Gastrocnemius medialis (tissue), 4 donors: ENCODE measurements around the gene MKNK2.

Experiments
- POLR2A ChIP-seq, 2 donors: fragments of 450-650 bp; IDR thresholded peaks; one replicate each; pipeline ENCODE4 v1.6.1; 2017; ENCODE audit warnings: antibody characterized with exemption in 2 of 2, mild to moderate bottlenecking in 2 of 2, moderate library complexity in 2 of 2
- TF ChIP-seq, protein P1 (sequence below), 5 experiments: fragments of 450-650 bp in 3 of 5; fragments of 200-600 bp in 2 of 5; sonication (generic) in 2 of 5; IDR thresholded peaks in 4 of 5; conservative IDR thresholded peaks in 1 of 5; 1 replicate in 4 of 5; 2 replicates in 1 of 5; pipeline ENCODE4 v1.5.1; 2016 to 2019; ENCODE audit warnings: antibody characterized with exemption in 5 of 5, mild to moderate bottlenecking in 3 of 5, moderate library complexity in 3 of 5

DNA sequence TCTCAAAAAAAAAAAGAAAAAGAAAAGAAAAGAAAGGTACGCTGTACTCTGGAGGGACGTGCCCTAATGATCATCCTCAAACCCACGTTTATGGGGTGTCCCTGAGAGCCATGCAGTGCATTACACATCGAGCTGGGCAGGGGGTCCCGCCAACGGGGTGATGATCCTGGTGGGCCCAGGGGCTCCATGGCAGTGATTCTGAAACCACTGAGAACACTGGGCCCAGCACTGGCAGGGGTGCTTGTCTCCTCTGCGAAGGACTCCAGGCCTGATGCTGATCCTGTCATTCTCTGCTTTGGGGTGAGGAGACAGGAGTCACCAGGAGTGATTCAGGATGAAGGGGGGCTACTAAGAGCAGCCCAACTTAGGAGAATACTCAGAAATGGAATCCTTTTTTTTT, 26.4 kb upstream of the MKNK2 start:
- TF ChIP-seq, protein P1, sequence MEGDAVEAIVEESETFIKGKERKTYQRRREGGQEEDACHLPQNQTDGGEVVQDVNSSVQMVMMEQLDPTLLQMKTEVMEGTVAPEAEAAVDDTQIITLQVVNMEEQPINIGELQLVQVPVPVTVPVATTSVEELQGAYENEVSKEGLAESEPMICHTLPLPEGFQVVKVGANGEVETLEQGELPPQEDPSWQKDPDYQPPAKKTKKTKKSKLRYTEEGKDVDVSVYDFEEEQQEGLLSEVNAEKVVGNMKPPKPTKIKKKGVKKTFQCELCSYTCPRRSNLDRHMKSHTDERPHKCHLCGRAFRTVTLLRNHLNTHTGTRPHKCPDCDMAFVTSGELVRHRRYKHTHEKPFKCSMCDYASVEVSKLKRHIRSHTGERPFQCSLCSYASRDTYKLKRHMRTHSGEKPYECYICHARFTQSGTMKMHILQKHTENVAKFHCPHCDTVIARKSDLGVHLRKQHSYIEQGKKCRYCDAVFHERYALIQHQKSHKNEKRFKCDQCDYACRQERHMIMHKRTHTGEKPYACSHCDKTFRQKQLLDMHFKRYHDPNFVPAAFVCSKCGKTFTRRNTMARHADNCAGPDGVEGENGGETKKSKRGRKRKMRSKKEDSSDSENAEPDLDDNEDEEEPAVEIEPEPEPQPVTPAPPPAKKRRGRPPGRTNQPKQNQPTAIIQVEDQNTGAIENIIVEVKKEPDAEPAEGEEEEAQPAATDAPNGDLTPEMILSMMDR (IDR thresholded peaks at IDR 0.05 in 4 of 5, conservative IDR thresholded peaks at IDR 0.05 in 1 of 5), result no peak
- no peak for TF ChIP-seq POLR2A (IDR thresholded peaks at IDR 0.05)
